Stimulated activated naive CD8-positive, alpha-beta T cell treated with anti-CD3 and anti-CD28 coated beads, Interleukin-15, amount 100 ng/mL, for 72 hours (primary cell): ENCODE data around the gene SKOR1.
A peak's percentile ranks its signal among the peaks of the same experiment; 100 is the strongest.

Experiments
- ATAC-seq: fragments of 150-1000 bp; cut with Tn5 transposase; 2 replicates; pipeline ENCODE4 v1.10.0; 2021; ENCODE audit warnings: mild to moderate bottlenecking, moderate library complexity
- DNase-seq, 2 donors: peaks; one replicate each; pipeline ENCODE4 v3.0.0; 2021 to 2022
- H3K27ac Mint-ChIP-seq, 2 donors: one replicate each; pipeline ENCODE4 v1.8.0; 2022; ENCODE audit warnings: mild to moderate bottlenecking in 2 of 2, mixed read lengths in 2 of 2, moderate library complexity in 2 of 2
- H3K27me3 Mint-ChIP-seq: one replicate; pipeline ENCODE4 v1.8.0; 2022; ENCODE audit warnings: mixed read lengths
- H3K4me1 Mint-ChIP-seq: one replicate; pipeline ENCODE4 v1.8.0; 2022; ENCODE audit warnings: mild to moderate bottlenecking, mixed read lengths
- H3K4me3 Mint-ChIP-seq, 2 donors: one replicate each; pipeline ENCODE4 v1.8.0; 2022; ENCODE audit warnings: mild to moderate bottlenecking in 2 of 2, mixed read lengths in 2 of 2, moderate library complexity in 1 of 2
- H3K9me3 Mint-ChIP-seq, 2 donors: one replicate each; pipeline ENCODE4 v1.8.0; 2022; ENCODE audit warnings: mixed read lengths in 2 of 2

The SKOR1 gene

GRCh38 chr15:67785431-67785830, 39.9 kb upstream of the SKOR1 start:
- H3K4me1 Mint-ChIP-seq: peaks cover 27% of the 10 kb centered on the region
- ATAC-seq (no peak), DNase-seq (no peak)
- no peak overlapping the region for H3K4me3 Mint-ChIP-seq
- no peaks in the 10 kb centered on the region for H3K9me3 Mint-ChIP-seq
- H3K27ac Mint-ChIP-seq: no peak overlapping the region
- H3K27me3 Mint-ChIP-seq: no peaks in the 10 kb centered on the region

- DNase-seq: no peak
- Mint-ChIP-seq H3K4me1 (peaks cover 27% of the 10 kb centered on the region), H3K4me3 (no peak overlapping the region), H3K9me3 (no peaks in the 10 kb centered on the region), H3K27ac (no peak overlapping the region), H3K27me3 (no peaks in the 10 kb centered on the region)
- ATAC-seq: no peak
Observed at GRCh38 chr15:67786646-67787045, 38.7 kb upstream of the SKOR1 start.

GRCh38 chr15:67788986-67789385, 36.3 kb upstream of the SKOR1 start:
- no peaks in the 10 kb centered on the region for H3K9me3 Mint-ChIP-seq
- H3K27ac Mint-ChIP-seq: no peak overlapping the region
- ATAC-seq: no peak
- no peak overlapping the region for H3K4me3 Mint-ChIP-seq
- H3K4me1 Mint-ChIP-seq: peaks cover 12% of the 10 kb centered on the region
- no peaks in the 10 kb centered on the region for H3K27me3 Mint-ChIP-seq
- no peak for DNase-seq

GRCh38 chr15:67790610-67791319, 34.5 kb upstream of the SKOR1 start:
- no peaks in the 10 kb centered on the region for H3K27me3 Mint-ChIP-seq
- no peak overlapping the region for H3K4me3 Mint-ChIP-seq
- ATAC-seq (no peak), DNase-seq (no peak)
- no peaks in the 10 kb centered on the region for H3K4me1 Mint-ChIP-seq
- no peak overlapping the region for H3K27ac Mint-ChIP-seq
- peaks cover 0 to 13% of the 10 kb centered on the region in 2 donors for H3K9me3 Mint-ChIP-seq

- Mint-ChIP-seq H3K4me1 (no peaks in the 10 kb centered on the region), H3K4me3 (no peak overlapping the region), H3K27me3 (no peaks in the 10 kb centered on the region), H3K9me3 (peaks cover 0 to 18% of the 10 kb centered on the region in 2 donors), H3K27ac (no peak overlapping the region)
- ATAC-seq: no peak
- no peak for DNase-seq
Observed at GRCh38 chr15:67792250-67792942, 32.9 kb upstream of the SKOR1 start.

GRCh38 chr15:67794832-67795574, 30.3 kb upstream of the SKOR1 start:
- Mint-ChIP-seq H3K4me1 (no peaks in the 10 kb centered on the region), H3K4me3 (no peak overlapping the region), H3K9me3 (peaks cover 0 to 18% of the 10 kb centered on the region in 2 donors), H3K27me3 (no peaks in the 10 kb centered on the region), H3K27ac (no peak overlapping the region)
- DNase-seq (peak in 1 of 2 donors; percentile 27), ATAC-seq (no peak)

GRCh38 chr15:67796196-67797127, 28.8 kb upstream of the SKOR1 start:
- Mint-ChIP-seq H3K4me1 (no peaks in the 10 kb centered on the region), H3K4me3 (no peak overlapping the region), H3K27me3 (no peaks in the 10 kb centered on the region), H3K9me3 (peaks cover 0 to 18% of the 10 kb centered on the region in 2 donors), H3K27ac (no peak overlapping the region)
- ATAC-seq (no peak), DNase-seq (no peak)

- H3K4me3 Mint-ChIP-seq: no peak overlapping the region
Observed at GRCh38 chr15:67799801-67800205, 25.5 kb upstream of the SKOR1 start.

GRCh38 chr15:67801142-67801541, 24.2 kb upstream of the SKOR1 start:
- Mint-ChIP-seq H3K27ac (no peak overlapping the region), H3K4me1 (peaks cover 7% of the 10 kb centered on the region), H3K4me3 (no peak overlapping the region), H3K9me3 (peaks cover 0 to 2% of the 10 kb centered on the region in 2 donors), H3K27me3 (no peaks in the 10 kb centered on the region)
- ATAC-seq: no peak
- no peak for DNase-seq

More at GRCh38 chr15:67799801-67800205, 25.5 kb upstream of the SKOR1 start:
- Mint-ChIP-seq H3K27me3 (no peaks in the 10 kb centered on the region), H3K9me3 (peaks cover 0 to 15% of the 10 kb centered on the region in 2 donors), H3K27ac (no peak overlapping the region), H3K4me1 (no peaks in the 10 kb centered on the region)
- ATAC-seq: no peak
- no peak for DNase-seq

- Mint-ChIP-seq H3K27me3 (no peaks in the 10 kb centered on the region), H3K4me3 (no peak overlapping the region), H3K27ac (no peak overlapping the region), H3K4me1 (peaks cover 7% of the 10 kb centered on the region), H3K9me3 (no peaks in the 10 kb centered on the region)
- no peak for ATAC-seq
- no peak for DNase-seq
Observed at GRCh38 chr15:67801926-67802914, 23.1 kb upstream of the SKOR1 start.

- no peak overlapping the region for H3K4me3 Mint-ChIP-seq
- no peaks in the 10 kb centered on the region for H3K9me3 Mint-ChIP-seq
- peaks cover 7% of the 10 kb centered on the region for H3K4me1 Mint-ChIP-seq
- no peaks in the 10 kb centered on the region for H3K27me3 Mint-ChIP-seq
- no peak overlapping the region for H3K27ac Mint-ChIP-seq
- DNase-seq (no peak), ATAC-seq (no peak)
Observed at GRCh38 chr15:67803299-67803698, 22.0 kb upstream of the SKOR1 start.

GRCh38 chr15:67803996-67804843, 21.1 kb upstream of the SKOR1 start:
- Mint-ChIP-seq H3K27me3 (no peaks in the 10 kb centered on the region), H3K27ac (no peak overlapping the region), H3K9me3 (no peaks in the 10 kb centered on the region), H3K4me1 (peaks cover 7% of the 10 kb centered on the region), H3K4me3 (no peak overlapping the region)
- ATAC-seq (no peak), DNase-seq (no peak)

GRCh38 chr15:67805008-67805665, 20.2 kb upstream of the SKOR1 start:
- Mint-ChIP-seq H3K9me3 (no peaks in the 10 kb centered on the region), H3K27me3 (no peaks in the 10 kb centered on the region), H3K4me3 (no peak overlapping the region), H3K4me1 (peaks cover 7% of the 10 kb centered on the region), H3K27ac (peak overlapping the region in 1 of 2 donors; percentile 76)
- ATAC-seq: no peak
- no peak for DNase-seq
